GM19328 (cell line): Measurements from ENCODE around the gene NUDT2.

Experiments
- ATAC-seq: cut with Tn5 transposase; IDR thresholded peaks from one replicate; pipeline ENCODE4 v1.9.1; 2021; ENCODE audit warnings: mild to moderate bottlenecking, moderate library complexity; ENCODE audit not compliant: unreplicated experiment

The NUDT2 gene

DNA sequence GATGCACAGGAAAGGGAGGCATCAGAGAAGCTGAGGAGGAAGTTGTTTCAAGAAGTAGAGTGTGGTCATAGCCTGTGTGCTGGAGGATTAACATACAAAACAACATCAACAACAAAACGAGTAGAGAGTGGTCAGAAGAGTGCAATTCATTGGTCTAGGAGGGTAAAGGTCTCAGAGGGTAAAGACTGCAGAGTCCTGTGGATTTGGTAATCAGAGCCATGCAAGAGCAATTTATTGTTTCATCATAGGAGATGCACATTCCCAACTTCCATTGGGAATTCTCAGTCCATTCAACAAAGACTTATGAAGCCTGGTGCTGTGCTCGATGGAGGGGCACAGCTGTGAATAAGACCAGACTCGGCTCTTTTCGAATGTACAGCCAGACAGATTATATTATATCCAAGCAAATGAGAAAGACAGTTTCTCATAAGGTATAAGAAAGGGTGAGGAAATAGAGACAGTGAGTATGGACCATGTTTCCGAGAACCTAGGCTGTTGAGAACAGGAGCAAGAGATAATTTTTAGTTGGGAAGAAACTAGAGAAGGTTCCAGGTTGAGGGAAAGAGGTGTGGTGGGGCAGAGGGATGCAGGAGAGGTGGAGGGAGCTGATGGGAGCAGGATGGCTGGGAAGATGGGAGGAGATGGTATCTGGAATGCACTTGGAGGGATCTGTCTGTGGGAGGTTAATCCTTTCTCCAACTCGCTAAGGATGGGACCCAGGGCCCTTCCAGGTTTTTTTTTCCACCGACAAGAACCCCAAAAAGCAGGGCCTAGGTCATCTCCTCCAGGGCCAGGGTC lies 55.2 kb downstream of the NUDT2 start:
- ATAC-seq, result no peak

GRCh38 chr9:34385561-34386230 lies 56.3 kb downstream of the NUDT2 start:
- no peak for ATAC-seq

DNA sequence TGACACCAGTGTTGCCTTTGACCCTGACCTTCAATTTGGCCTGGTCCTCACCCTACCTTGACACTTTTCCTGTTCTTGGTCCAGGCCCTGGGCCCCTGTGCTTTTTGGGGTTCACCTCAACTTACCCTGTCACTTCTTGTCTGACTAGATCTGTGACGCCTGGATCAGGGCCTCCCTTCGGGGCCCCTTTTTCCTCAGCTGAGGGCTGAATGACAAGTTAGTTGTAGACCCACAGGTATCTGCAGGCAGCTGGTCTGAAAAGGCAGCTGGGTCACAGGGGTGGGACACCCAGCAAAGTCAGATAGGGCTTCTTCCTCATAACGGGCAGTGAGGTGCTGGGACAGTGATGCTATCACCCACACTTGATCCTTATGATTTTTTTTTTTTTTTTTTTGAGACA lies 57.3 kb downstream of the NUDT2 start:
- no peak for ATAC-seq

DNA sequence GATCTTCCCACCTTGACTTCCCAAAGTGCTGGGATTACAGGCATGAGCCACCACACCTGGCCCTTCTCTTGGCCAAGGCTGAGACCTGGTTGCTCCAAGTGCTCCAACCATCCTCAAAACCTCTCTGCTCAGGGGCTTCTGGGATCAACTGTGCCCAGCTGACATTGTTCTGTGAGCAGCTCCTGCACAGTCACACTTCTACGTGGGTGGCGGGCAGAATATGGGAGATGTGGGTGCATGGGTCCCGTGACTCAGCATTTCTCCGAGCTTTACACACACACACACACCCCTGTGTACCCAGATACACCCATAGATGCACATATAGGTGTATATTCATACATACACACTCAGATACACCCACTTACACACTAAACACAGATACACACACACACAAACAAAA lies 57.9 kb downstream of the NUDT2 start:
- no peak for ATAC-seq

- ATAC-seq, result no peak
These were observed 63.1 kb downstream of the NUDT2 start for GRCh38 chr9:34392511-34392910.
